Tibial nerve (tissue), 3 donors: ENCODE results near the gene NUCKS1.

Experiments
- CTCF ChIP-seq, 5 experiments: fragments of 200-600 bp in 3 of 5; fragments of 450-650 bp in 2 of 5; sonication (generic) in 3 of 5; IDR thresholded peaks; one replicate each; pipeline ENCODE4 v1.5.1; 2016 to 2019; ENCODE audit warnings: antibody characterized with exemption in 5 of 5, mild to moderate bottlenecking in 3 of 5, moderate library complexity in 2 of 5
- POLR2A ChIP-seq, 2 donors: fragments of 450-650 bp; IDR thresholded peaks; one replicate each; pipeline ENCODE4 v1.6.1; 2017; ENCODE audit warnings: antibody characterized with exemption in 2 of 2, mild to moderate bottlenecking in 2 of 2, moderate library complexity in 2 of 2

GRCh38 chr1:205701420-205701819 lies 48.6 kb downstream of the NUCKS1 start:
- TF ChIP-seq CTCF (IDR thresholded peaks at IDR 0.05): no peak
- TF ChIP-seq POLR2A (IDR thresholded peaks at IDR 0.05): no peak
